C4-2B (cell line): ENCODE results near the gene NPRL2.

Experiments used
- ZFX ChIP-seq: fragments of 450-650 bp; IDR thresholded peaks from 2 replicates; pipeline ENCODE4 v1.6.1; 2017
- TF ChIP-seq, protein P1 (sequence below): fragments of 450-650 bp; conservative IDR thresholded peaks from 2 replicates; pipeline ENCODE4 v1.5.1; 2017; ENCODE audit warnings: mild to moderate bottlenecking

DNA sequence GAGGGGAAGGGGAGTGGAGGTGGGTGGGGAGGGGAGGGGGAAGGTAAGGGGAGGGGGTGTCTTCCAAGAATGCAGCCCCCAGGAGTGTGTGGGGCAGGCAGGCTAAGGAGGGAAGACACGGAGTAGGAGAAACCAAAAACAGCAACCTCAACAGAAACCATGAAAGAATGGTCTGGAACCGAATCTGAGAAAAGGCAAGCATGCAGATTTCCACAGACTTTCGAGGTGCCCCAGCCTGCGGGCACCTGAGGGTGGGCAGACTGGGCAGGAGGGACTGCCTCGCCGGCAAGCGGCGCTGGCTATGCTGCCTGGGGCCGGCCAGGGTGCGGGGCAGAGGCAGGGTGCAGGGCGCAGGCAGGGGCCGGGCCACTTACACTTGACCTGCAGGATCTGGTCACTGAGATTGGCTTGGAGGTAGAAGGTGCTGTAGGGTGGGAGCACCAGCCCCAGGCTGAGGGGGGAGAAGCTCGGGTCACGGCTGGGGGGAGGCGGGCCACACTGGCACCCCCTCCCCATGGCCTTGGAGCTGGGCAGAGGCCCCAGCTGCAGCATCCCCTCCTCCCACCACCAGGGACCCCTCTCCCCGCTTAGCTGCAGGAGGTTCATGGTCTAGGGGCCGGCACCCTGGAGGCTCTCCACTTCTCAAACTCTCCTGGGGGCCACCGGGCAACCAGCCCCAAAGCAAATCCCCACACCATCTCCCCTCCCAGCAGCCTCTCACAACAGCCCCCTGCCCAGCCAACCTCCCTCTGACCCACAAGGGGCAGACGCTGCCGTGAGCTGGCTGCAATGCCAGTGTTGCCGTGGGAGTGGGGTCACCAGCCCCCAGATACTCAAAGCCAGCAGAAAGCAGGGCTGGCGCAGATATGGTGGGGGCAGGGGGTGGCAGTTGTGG is 24.0 kb upstream of the NPRL2 start:
- TF ChIP-seq, protein P1, sequence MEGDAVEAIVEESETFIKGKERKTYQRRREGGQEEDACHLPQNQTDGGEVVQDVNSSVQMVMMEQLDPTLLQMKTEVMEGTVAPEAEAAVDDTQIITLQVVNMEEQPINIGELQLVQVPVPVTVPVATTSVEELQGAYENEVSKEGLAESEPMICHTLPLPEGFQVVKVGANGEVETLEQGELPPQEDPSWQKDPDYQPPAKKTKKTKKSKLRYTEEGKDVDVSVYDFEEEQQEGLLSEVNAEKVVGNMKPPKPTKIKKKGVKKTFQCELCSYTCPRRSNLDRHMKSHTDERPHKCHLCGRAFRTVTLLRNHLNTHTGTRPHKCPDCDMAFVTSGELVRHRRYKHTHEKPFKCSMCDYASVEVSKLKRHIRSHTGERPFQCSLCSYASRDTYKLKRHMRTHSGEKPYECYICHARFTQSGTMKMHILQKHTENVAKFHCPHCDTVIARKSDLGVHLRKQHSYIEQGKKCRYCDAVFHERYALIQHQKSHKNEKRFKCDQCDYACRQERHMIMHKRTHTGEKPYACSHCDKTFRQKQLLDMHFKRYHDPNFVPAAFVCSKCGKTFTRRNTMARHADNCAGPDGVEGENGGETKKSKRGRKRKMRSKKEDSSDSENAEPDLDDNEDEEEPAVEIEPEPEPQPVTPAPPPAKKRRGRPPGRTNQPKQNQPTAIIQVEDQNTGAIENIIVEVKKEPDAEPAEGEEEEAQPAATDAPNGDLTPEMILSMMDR: no peak
- TF ChIP-seq ZFX: no peak
